Activated T-cell treated with anti-CD3 and anti-CD28 coated beads for 24 hours (primary cell): Measurements from ENCODE around the gene KCTD4.
"Not testable (repeated sequence)": the region's sequence is repeated elsewhere in the genome, so short reads cannot be mapped to it uniquely, and the experiment has no call there.

ENCODE experiments used
- DNase-seq: peaks from one replicate; pipeline ENCODE4 v3.0.0-alpha.2; 2020; ENCODE audit warnings: low read depth

Gene KCTD4

GRCh38 chr13:45200701-45201232 lies at the start of gene KCTD4:
KCTD4 (minus strand) TSS chr13:45201045; CDS start chr13:45194567, 6,478 bp downstream.
- DNase-seq: no peak

- no peak for DNase-seq
Measured at GRCh38 chr13:45249662-45250061, 48.8 kb upstream of the KCTD4 start.

DNA sequence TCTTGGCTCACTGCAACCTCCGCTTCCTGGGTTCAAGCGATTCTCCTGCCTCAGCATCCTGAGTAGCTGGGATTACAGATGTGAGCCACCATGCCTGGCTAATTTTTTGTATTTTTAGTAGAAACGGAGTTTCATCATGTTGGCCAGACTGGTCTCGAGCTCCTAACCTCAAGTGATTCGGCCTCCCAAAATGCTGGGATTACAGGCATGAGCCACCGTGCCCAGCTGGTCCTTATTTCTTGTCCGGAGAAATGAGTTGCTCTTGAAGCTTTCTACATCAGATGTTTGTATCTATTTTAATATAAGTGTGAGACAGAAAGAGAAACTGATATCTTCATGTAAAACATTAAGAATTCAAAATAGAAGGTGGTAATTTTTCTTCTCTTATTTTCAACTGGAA lies 43.9 kb upstream of the KCTD4 start:
- not testable (repeated sequence) for DNase-seq

DNA sequence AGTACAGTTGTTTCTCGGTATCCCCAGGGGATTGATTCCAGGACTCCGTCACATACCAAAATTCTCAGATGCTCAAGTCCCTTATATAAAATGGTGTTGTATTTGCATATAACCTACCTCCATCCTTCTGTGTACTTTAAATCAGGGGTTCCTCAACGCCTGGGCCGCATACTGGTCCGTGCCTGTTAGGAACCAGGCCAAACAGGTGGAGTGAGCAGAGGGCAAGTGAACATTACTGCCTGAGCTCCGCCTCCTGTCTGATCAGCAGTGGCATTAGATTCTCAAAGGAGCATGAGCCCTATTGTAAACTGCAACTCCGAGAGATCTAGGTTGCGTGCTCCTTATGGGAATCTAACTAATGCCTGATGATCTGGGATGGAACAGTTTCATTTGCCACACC lies 42.2 kb upstream of the KCTD4 start:
- DNase-seq: no peak

DNA sequence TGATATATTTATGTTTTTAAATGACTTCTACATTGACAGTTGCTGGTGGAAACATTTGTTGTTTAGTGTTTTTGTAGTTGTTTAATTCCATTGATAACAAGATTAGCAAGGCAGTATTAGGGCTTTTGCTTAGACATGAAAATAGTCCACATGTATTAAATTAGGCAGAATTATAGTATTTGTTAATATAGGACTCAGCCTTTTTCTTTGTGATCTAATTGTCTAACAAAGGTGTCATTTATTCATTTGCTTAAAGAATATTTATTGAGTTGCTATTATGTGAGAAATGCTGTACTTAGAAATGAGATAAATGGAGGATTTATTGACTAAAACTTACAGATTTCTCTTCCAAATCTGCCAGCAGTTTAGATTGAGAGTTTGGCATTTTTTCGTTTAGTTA lies 41.7 kb upstream of the KCTD4 start:
- DNase-seq: no peak

DNA sequence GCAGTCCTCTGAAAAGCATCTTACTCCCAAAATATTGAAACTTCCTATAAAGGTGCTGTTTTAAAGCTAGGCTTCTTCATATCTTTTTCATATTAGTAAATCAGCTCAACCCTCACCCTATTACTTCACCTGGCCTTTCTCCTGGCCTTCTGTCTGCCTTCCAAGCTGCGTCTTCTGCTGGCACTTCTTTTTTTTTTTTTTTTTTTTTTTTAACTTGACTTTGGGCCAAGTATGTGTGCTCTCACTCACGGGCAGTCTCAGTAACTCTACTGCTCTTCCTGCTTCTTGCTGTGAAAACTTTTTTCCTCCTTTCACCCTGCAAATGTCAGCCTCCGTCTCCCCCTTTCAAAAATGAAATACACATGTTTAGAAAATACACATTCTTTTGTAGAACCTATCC lies 41.2 kb upstream of the KCTD4 start:
- no peak for DNase-seq

DNA sequence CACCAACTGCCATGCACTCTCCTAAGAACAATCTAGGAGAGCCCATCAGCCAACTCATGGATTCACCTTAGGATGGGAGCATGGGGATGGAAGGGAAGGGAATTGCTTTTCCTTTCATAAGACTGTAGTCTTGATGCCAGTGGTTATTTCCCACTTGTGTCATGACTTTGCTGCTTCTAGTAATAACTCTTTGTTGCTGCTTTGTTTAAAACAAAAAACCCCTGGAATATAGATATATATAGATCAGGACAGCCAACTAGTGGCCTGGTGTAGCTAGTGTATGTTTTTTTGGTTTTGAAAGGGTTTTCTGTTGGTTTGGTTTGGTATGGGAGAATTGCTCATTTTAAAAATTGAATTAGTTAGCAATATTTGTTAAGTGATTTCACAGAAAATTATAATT lies 39.3 kb upstream of the KCTD4 start:
- DNase-seq: no peak

DNA sequence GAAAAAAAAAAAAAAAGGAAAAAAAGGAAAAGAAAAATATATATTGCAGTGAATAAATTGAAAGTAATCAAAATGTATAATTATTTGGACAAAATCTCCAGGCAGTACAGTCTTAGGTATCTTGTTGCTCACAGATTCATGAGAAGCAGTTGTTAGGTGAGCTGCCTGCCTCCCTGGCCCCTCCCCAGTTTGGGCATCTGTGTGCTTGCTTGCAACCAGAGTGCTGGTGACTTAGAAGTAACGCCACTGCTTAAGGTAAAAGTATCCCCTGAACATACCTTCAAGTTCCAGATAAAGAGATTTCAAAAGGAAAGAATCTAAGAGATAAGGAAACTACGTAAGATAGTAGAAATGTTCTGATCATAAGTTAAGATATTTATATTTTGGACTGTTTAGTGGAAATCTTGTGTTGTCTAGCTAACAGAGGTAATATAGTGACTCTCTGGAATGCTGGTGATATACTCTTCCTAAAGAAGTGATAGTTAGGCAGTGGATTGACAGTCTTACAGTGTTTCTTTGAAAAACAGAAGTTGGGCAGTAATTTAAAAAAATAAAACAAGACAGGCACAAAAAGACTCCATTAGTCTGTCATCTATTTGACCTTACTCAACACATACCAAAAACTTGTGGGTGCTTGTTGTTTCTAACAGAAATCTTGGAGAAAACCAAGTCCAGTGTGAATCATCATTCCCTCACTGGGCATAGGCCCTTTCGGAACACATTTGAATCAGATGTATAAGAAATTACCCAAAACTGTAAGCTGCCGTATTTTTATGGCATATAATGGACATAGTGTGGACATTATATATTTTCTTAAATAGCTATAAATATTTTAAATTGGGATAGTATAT lies 38.3 kb upstream of the KCTD4 start:
- DNase-seq: no peak

- no peak for DNase-seq
Measured at GRCh38 chr13:45232591-45232990, 31.7 kb upstream of the KCTD4 start.

DNA sequence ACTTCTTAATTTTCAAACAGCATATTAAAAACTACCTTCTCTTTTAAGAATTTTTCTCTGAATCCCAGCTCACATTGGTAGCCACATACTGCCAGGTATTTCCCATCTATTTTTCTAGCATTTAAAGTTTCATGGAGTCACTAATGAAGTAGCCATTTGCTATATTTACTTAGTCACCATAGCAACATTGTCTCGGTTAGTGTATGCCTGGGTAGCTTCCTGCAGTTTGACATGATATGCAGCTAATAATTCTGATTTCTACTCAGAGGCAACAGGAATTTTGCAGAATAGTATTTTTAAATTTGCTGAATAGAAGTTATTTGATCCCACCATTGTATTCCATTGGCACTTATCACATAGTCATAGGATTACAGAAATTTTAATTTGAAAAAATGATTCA lies 30.9 kb upstream of the KCTD4 start:
- DNase-seq: no peak

- DNase-seq: no peak
Measured at GRCh38 chr13:45231305-45231704, 30.5 kb upstream of the KCTD4 start.

GRCh38 chr13:45229172-45229571 lies 28.3 kb upstream of the KCTD4 start:
- no peak for DNase-seq

DNA sequence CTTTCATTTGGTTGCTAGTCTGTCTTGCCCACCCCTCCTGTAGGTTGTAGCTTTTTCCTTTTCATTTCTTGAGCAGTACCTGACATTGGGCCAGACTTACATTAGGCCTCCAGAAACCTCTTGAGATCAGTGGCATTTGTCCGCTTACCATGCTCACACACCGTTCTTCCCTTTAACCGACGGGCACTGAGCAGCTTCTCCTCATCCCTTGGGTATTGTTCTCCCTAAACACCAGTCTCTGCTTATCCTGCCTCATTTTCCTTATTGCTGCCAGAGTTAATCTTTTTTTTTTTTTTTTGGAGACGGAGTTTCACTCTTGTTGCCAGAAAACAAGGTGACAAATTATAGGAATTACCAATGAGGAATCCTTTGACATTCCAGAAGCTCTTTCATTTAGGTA lies 27.2 kb upstream of the KCTD4 start:
- DNase-seq: no peak

GRCh38 chr13:45226024-45226423 lies 25.2 kb upstream of the KCTD4 start:
- no peak for DNase-seq

- DNase-seq: no peak
Measured at GRCh38 chr13:45225370-45225769, 24.5 kb upstream of the KCTD4 start.

GRCh38 chr13:45224176-45224575 lies 23.3 kb upstream of the KCTD4 start:
- no peak for DNase-seq

DNA sequence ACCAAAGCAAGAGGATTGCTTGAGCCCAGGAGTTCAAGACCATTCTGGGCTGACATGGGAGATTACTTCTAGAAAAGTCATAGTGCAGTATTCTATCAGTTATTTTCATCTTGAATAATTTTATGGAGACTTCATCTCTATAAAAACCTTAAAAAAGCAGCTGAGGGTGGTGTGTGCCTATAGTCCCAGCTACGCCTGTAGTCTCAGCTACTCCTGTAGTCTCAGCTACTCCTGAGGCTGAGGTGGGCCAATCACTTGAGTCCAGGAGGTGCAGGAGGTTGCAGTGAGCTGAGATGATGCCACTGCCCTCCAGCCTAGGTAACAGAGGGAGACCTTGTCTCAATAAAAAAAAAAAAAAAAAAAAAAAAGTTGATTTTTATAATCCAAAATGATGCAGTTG lies 22.1 kb upstream of the KCTD4 start:
- DNase-seq: no peak

DNA sequence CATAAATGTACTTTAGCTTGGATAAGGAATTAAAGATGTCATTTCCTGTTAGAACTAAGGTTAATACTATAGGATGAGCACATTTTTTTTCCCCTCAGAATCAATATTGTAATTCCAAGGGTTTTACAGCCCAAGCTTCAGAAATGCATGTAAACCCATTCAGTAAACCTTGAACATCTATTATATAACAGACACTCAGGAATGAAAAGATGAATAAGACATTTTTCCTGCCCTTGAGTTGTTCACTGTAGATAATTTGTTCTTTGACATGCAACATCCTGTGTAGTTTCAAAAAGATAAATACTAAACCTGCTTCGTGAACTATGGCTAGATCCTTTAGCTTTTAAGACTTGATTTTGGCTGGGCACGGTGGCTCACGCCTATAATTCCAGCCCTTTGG lies 21.7 kb upstream of the KCTD4 start:
- no peak for DNase-seq

DNA sequence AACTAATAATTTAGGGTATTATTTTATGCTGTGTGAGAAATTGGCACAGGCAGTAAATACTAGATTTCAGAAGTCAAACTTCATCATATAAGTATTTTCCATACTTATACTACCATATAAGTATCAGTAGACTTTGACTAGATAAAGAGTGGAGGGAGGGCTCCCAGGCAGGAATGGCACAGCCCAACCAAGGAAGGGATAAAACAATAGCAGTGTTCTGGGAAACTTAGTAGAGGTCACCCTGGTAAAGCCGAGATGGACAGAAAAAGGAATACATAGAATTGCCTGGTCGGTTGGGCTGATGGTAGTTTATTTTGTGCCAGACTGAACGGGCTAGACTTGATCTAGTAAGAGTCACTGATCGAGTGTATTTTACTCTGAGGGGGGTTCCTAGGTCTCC lies 19.6 kb upstream of the KCTD4 start:
- no peak for DNase-seq

DNA sequence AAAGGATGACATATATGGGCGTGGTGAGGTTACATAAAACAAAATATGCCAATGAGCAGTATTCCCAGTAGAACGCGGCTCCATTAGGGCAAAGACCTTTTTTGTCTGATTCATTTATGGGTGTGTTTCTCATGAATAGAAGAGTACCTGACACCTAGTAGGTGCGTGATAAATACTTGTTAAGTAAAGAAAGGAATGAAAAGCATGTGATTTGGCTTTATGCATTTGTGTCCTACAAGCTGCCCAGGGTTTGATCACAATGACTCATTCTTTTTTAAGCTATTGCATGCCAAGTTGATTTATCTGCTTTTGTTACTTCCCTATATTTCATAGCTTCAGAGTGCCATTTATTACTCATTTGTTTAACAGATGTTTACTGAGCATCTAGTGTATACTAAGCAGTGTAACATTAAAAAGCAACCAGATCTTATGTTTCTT lies 19.1 kb upstream of the KCTD4 start:
- no peak for DNase-seq

DNA sequence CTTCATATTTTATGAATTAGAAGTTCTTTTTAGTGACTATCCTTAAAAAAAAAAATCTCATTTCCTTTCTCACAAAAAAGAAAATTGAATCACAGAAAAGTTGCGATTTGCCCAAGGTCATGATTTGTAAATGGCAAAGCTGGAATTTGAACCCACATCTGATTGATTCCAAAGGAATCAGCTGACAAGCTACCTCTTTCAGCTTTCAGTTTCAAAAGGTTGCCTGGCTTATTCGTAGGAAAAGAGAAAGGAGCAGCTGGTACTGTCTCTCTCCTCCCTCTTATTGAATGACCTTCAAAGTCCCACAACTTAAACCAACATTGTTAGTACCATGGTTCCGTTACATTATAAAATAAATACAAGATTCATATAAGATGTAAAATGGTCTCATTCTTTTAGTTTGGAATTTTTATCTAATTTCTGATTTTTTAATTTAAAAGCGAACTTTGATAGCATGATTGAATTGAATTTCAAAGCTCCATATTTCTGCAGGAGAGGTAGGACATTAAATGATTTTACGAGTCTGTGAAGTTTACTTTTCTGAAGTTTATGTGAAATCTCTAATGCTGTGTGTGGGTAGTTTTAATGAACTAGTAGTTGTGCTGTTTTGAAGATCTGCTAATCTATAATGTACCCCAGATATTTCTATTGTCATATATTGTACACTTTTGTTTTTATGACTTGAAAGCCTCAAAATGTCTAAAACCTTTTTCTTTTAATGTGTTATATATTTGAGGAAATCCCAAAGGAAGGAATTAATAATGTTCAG lies 18.5 kb upstream of the KCTD4 start:
- DNase-seq: no peak

GRCh38 chr13:45218689-45219088 lies 17.8 kb upstream of the KCTD4 start:
- DNase-seq: no peak

GRCh38 chr13:45216193-45216592 lies 15.3 kb upstream of the KCTD4 start:
- DNase-seq: no peak
